Ovary (tissue), 9 donors: ENCODE measurements around the gene UROC1. TPM values are rescaled to one million over a fixed set of nuclear protein-coding genes. Genes with fewer than 3 reads are reported as not detected.

ENCODE experiments used
- DNase-seq, 5 donors: peaks; one replicate each; pipeline ENCODE4 v3.0.0-alpha.2; 2019 to 2020
- H3K27ac ChIP-seq, 2 donors: fragments of 200-600 bp; one replicate each; pipeline versions ENCODE4 v1.5.1 to v1.8.0; 2019 to 2022
- H3K27me3 ChIP-seq: fragments of 200-600 bp; one replicate; pipeline ENCODE4 v1.8.0; 2022
- H3K36me3 ChIP-seq: fragments of 200-600 bp; sonication (generic); one replicate; pipeline ENCODE4 v1.5.1; 2019
- H3K4me1 ChIP-seq: one replicate; pipeline ENCODE4 v1.8.1; 2013; ENCODE audit warnings: mild to moderate bottlenecking, moderate library complexity; ENCODE audit not compliant: insufficient read depth
- H3K4me3 ChIP-seq: fragments of 200-600 bp; sonication (generic); one replicate; pipeline ENCODE4 v1.5.1; 2017
- H3K9me3 ChIP-seq, 2 donors: fragments of 200-600 bp in 1 of 2; sonication (generic) in 1 of 2; one replicate each; pipeline versions ENCODE4 v1.5.1 to v1.8.1; 2013 to 2019; ENCODE audit warnings: mild to moderate bottlenecking in 1 of 2, moderate library complexity in 1 of 2
- EP300 ChIP-seq: sonication (generic); formaldehyde crosslinking; IDR thresholded peaks from one replicate; pipeline ENCODE4 v1.6.1; 2017; ENCODE audit warnings: antibody characterized with exemption
- POLR2A ChIP-seq: fragments of 450-650 bp; IDR thresholded peaks from one replicate; pipeline ENCODE4 v1.6.1; 2017; ENCODE audit warnings: antibody characterized with exemption, mild to moderate bottlenecking, moderate library complexity
- WGBS, 3 donors: extraction: QIAGEN DNeasy Blood & Tissue Kit in 1 of 3; methylation state at CpG; one replicate each; pipeline versions ENCODE4 v1.1.5 to v1.1.7; 2013 to 2017; 5-methylcytosine and 5-hydroxymethylcytosine counted together
- intact Hi-C, 4 donors: fragments of 100-400 bp; cut with DNase I; formaldehyde crosslinking; loops; one replicate each; pipeline versions ENCODE4 v1.11.0 to v1.15.1; 2022 to 2023
- polyA plus RNA-seq, 2 donors: library from polyadenylated mRNA; stranded (reverse); fragments of 200-250 nt in 1 of 2; fragments of 350-450 nt in 1 of 2; fragmentation: Illumina TruSeq in 1 of 2; extraction: RNeasy Lipid Tissue Mini Kit (QIAGEN cat#74804) in 1 of 2; gene quantifications; one replicate each; pipeline ENCODE4 v1.2.3, GENCODE V29; 2013 to 2014
- total RNA-seq, 7 donors: library from RNA; depleted of rRNA in 2 of 7; stranded (reverse); fragments of >200 nt in 2 of 7; fragmentation: NEBNext Ultra II Directional in 3 of 7; extraction: Animal tissue kit (Norgen Biotek cat#: 25700) in 3 of 7; gene quantifications; one replicate each; pipeline versions ENCODE4 v1.1.0 to v1.2.4, GENCODE V29; 2016 to 2023
- TF ChIP-seq, protein P1 (sequence below), 3 donors: fragments of 450-650 bp in 2 of 3; fragments of 200-600 bp in 1 of 3; IDR thresholded peaks; one replicate each; pipeline versions ENCODE4 v1.5.1 to v1.8.0; 2016 to 2022; ENCODE audit warnings: antibody characterized with exemption in 3 of 3, mild to moderate bottlenecking in 1 of 3
- donor health status: DM: no; HTN: no; CAD: no; lungs with moderate emphysema.
- donor health status: DM: no; HTN: no; CAD: no.
- donor health status: Bipolar disorder and iron deficiency.
- donor health status: DM: yes; HTN: yes; CAD: no.
- donor health status: DM: no; HTN: no; CAD: no.
- donor health status: DM: yes; HTN: yes; CAD: no.

The UROC1 gene
- total and polyA plus RNA-seq, 9 donors, result 0.06 to 0.32 (median 0.12) TPM; not detected in 4

DNA sequence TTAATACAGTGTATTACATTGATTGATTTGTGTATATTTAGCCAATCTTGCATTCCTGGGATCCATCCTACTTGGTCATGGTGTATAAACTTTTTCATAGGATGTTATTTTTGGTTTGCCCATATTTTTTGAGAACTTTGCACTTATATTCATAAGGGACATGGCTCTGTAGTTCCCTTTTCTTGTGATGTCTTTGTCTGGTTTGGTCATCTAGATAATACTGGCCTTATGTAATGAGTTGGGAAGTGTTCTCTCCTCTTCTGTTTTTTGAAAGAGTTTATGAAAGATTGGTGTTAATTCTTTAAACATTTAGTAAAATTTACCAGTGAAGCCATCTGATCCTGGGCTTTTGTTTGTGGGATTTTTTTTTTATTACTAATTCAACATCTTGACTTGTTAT lies 15.9 kb upstream of the UROC1 start:
- Histone ChIP-seq H3K36me3 (no peaks in the 10 kb centered on the region), H3K9me3 (no peaks in the 10 kb centered on the region)

DNA sequence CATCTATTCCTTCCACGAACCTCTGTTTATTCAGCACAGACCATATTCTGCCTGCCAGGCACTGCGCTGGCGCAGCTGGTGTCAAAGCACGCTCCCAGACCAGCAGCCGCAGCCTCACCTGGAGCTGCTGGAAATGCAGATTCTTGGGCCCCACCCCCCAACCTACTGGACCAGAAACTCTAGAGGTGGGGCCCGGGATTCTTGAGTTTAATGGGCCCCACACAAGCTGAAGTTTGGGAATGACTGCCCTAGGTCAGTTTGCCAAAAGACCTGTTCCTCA lies 13.4 kb upstream of the UROC1 start:
- TF ChIP-seq, protein P1, sequence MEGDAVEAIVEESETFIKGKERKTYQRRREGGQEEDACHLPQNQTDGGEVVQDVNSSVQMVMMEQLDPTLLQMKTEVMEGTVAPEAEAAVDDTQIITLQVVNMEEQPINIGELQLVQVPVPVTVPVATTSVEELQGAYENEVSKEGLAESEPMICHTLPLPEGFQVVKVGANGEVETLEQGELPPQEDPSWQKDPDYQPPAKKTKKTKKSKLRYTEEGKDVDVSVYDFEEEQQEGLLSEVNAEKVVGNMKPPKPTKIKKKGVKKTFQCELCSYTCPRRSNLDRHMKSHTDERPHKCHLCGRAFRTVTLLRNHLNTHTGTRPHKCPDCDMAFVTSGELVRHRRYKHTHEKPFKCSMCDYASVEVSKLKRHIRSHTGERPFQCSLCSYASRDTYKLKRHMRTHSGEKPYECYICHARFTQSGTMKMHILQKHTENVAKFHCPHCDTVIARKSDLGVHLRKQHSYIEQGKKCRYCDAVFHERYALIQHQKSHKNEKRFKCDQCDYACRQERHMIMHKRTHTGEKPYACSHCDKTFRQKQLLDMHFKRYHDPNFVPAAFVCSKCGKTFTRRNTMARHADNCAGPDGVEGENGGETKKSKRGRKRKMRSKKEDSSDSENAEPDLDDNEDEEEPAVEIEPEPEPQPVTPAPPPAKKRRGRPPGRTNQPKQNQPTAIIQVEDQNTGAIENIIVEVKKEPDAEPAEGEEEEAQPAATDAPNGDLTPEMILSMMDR (IDR thresholded peaks at IDR 0.05), result no peak
- TF ChIP-seq POLR2A (no peak), EP300 (no peak)
- Histone ChIP-seq H3K4me3 (no peak overlapping the region), H3K36me3 (no peaks in the 10 kb centered on the region), H3K27me3 (no peaks in the 10 kb centered on the region), H3K9me3 (no peaks in the 10 kb centered on the region), H3K27ac (no peak overlapping the region), H3K4me1 (no peaks in the 10 kb centered on the region)
- intact Hi-C loops, result no loop called here
- no peak for DNase-seq
- 90 to 92% (median 91%) methylated on average over 6 of the region's 6 CpGs for WGBS, 3 donors

More for the DNA sequence above, 15.9 kb upstream of the UROC1 start:
- no peak overlapping the region for H3K27ac ChIP-seq
- no peaks in the 10 kb centered on the region for H3K4me1 ChIP-seq
- no peak overlapping the region for H3K4me3 ChIP-seq
- TF ChIP-seq POLR2A (no peak), EP300 (no peak)
- TF ChIP-seq, protein P1 (IDR thresholded peaks at IDR 0.05), result no peak
- intact Hi-C loops, result no loop called here
- DNase-seq, result no peak
- no peaks in the 10 kb centered on the region for H3K27me3 ChIP-seq

DNA sequence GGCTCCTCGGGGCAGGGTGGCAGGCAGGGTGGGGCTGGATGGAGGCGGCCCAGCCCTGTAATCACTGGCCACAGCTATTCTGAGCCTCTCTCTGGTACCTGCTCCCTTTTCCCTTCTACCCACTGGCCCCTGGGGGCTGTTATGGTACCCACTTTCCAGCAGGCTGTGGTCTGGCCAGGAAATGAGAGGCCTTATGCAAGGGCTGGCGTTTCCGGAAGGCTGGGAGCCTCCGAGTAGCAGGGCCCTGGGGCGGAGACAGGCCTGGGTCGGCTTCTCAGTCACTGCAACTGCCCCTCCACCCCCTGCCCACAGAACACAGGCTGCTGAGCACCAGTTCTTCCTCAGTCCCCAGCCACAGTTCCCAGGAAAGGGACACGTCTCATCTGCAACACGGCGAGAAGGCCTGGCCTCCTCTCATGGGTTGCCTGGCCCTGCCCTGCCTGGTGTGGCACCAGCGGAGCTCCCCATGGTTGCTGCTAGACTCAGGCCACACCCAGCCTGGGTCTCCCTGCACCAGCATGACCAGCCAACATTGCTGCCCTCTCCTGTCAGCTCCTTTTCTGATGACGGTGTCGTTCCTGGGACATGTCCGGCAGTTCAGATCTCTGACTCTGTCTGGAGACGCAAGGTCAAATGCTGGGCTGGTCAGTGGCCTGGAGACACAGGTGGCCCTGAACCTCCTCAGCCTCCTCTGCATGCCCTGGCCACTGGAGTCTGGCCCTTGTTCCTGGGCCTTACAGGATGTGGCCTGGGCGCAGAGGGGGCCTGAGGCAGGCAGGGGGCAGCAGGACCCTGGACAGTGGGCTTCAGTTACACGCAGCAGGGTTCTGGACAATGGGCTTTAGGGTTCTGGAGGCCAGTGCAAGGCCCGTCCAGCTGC lies 12.8 kb upstream of the UROC1 start:
- no peak for DNase-seq
- H3K36me3 ChIP-seq, result no peaks in the 10 kb centered on the region
- no peak for TF ChIP-seq EP300
- no peak overlapping the region for H3K4me3 ChIP-seq
- H3K27ac ChIP-seq, result no peak overlapping the region
- H3K9me3 ChIP-seq, result no peaks in the 10 kb centered on the region
- H3K27me3 ChIP-seq, result no peaks in the 10 kb centered on the region
- H3K4me1 ChIP-seq, result no peaks in the 10 kb centered on the region
- WGBS, 3 donors, result 83 to 89% (median 89%) methylated on average over 18 of the region's 18 CpGs
- intact Hi-C loops, result no loop called here

DNA sequence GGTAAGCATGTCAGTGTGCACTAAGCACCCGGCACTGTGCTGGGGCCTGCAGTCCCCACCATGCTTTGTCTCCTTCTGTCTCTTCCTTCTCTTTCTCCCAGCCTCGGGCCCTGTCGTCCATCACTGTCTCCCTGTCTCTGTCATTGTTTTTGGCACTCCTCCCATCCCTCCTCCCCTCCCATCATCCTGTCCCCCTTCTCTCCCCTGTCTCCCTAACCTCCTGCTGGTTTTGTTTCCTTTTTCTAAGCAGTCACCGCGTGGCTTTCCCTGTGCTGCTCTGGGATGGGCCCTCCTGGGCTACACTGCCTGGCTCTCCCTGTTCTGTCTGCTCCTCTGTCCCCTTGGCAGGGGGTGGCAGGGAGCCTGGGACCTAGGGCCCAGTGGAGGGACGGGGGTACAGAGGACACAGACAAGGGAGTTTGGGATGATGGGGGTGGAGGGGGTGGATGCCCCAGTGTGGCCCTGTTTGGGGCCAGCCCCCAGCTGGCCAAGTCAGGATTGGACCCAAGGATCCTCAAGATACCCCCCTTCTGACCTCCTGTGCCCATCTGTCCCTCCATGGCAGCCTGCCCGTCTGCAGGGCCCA lies 12.1 kb upstream of the UROC1 start:
- Histone ChIP-seq H3K4me1 (no peaks in the 10 kb centered on the region), H3K27me3 (no peaks in the 10 kb centered on the region), H3K36me3 (no peaks in the 10 kb centered on the region), H3K9me3 (no peaks in the 10 kb centered on the region), H3K4me3 (no peak overlapping the region), H3K27ac (no peak overlapping the region)
- TF ChIP-seq EP300 (no peak), POLR2A (no peak)
- TF ChIP-seq, protein P1 (IDR thresholded peaks at IDR 0.05), result no peak
- intact Hi-C loops, result loop anchor here in 3 of 4 donors (10.0 kb wide), 3 partner anchors 135 to 1015 kb away; no protein-coding TSS in a partner anchor
- DNase-seq, result no peak
- WGBS, 3 donors, result 74 to 81% (median 74%) methylated on average over 7 of the region's 7 CpGs
